ELR (cell line): ENCODE data around the gene ZNF48.

ENCODE experiments used
- DNase-seq: peaks from one replicate; pipeline ENCODE4 v3.0.0-alpha.2; 2015; ENCODE audit warnings: low read depth

Gene ZNF48

GRCh38 chr16:30444231-30445148 is 49.3 kb downstream of the ZNF48 start:
- DNase-seq = no peak

- no peak for DNase-seq
Measured at GRCh38 chr16:30445149-30445407, 49.9 kb downstream of the ZNF48 start.

- DNase-seq = peak; percentile 98
Measured at GRCh38 chr16:30445408-30446202, 50.4 kb downstream of the ZNF48 start, which contains the start of gene SEPHS2. Gene SEPHS2, minus strand, starts transcription at chr16:30445874. Its CDS starts 147 bp downstream, at chr16:30445727.

GRCh38 chr16:30446203-30446595 is 51.0 kb downstream of the ZNF48 start:
- no peak for DNase-seq

GRCh38 chr16:30447512-30448226 is 52.4 kb downstream of the ZNF48 start:
- DNase-seq = no peak

- no peak for DNase-seq
Measured at GRCh38 chr16:30449116-30449435, 53.9 kb downstream of the ZNF48 start.
